GM23338 (cell line): ENCODE measurements around the gene RPS8. TPM values are rescaled to one million over a fixed set of nuclear protein-coding genes. Genes with fewer than 3 reads are reported as not detected.

Experiments
- ATAC-seq: fragments of 200-7000 bp; cut with Tn5 transposase; 3 replicates; pipeline ENCODE4 v1.9.1; 2020
- DNase-seq: peaks from one replicate; pipeline ENCODE4 v3.0.0-alpha.2; 2015; ENCODE audit warnings: low spot score
- H2AFZ ChIP-seq: fragments of 200-600 bp; sonication (generic); 2 replicates; pipeline ENCODE4 v1.8.0; 2016; ENCODE audit warnings: antibody characterized with exemption, mild to moderate bottlenecking, moderate library complexity
- H3F3A ChIP-seq: fragments of 200-600 bp; sonication (generic); replicated peaks from 2 replicates; pipeline ENCODE4 v1.8.0; 2017; ENCODE audit warnings: antibody characterized with exemption, mixed run types, low read depth
- H3K27ac ChIP-seq: fragments of 200-600 bp; sonication (generic); 2 replicates; pipeline ENCODE4 v1.6.1; 2016; ENCODE audit warnings: low read depth
- H3K27me3 ChIP-seq: fragments of 200-600 bp; sonication (generic); 2 replicates; pipeline ENCODE4 v1.8.0; 2016; ENCODE audit warnings: mild to moderate bottlenecking, mixed run types, moderate library complexity; ENCODE audit not compliant: insufficient read depth
- H3K36me3 ChIP-seq: fragments of 200-600 bp; sonication (generic); 2 replicates; pipeline ENCODE4 v1.8.0; 2016; ENCODE audit warnings: mild to moderate bottlenecking; ENCODE audit not compliant: insufficient read depth
- H3K4me1 ChIP-seq: fragments of 200-600 bp; sonication (generic); 2 replicates; pipeline ENCODE4 v1.8.0; 2016; ENCODE audit warnings: mild to moderate bottlenecking, moderate library complexity; ENCODE audit not compliant: insufficient read depth
- H3K4me2 ChIP-seq: fragments of 200-600 bp; sonication (generic); 2 replicates; pipeline ENCODE4 v1.7.1; 2017; ENCODE audit warnings: mixed run types
- H3K4me3 ChIP-seq: fragments of 200-600 bp; sonication (generic); 2 replicates; pipeline ENCODE4 v1.6.1; 2016; ENCODE audit warnings: mixed run types
- H3K79me2 ChIP-seq: fragments of 200-600 bp; sonication (generic); replicated peaks from 2 replicates; pipeline ENCODE4 v1.8.0; 2017; ENCODE audit warnings: mild to moderate bottlenecking; ENCODE audit not compliant: insufficient read depth
- H3K9me2 ChIP-seq: fragments of 200-600 bp; sonication (generic); 2 replicates; pipeline ENCODE4 v1.8.0; 2017; ENCODE audit not compliant: insufficient read depth
- H4K20me1 ChIP-seq: fragments of 200-600 bp; sonication (generic); replicated peaks from 2 replicates; pipeline ENCODE4 v1.8.0; 2017; ENCODE audit warnings: mild to moderate bottlenecking; ENCODE audit not compliant: insufficient read depth
- H3K27ac Mint-ChIP-seq: 2 replicates; pipeline ENCODE4 v1.8.0; 2020; ENCODE audit warnings: inconsistent platforms, mild to moderate bottlenecking, moderate library complexity, mixed read lengths
- H3K27me3 Mint-ChIP-seq: 3 replicates; pipeline ENCODE4 v1.8.0; 2022; ENCODE audit warnings: low read depth, mild to moderate bottlenecking, moderate library complexity, mixed read lengths, inconsistent platforms; ENCODE audit not compliant: insufficient read depth, poor library complexity
- H3K36me3 Mint-ChIP-seq: 3 replicates; pipeline ENCODE4 v1.8.0; 2021; ENCODE audit warnings: low read depth, mild to moderate bottlenecking, inconsistent platforms, moderate library complexity, mixed read lengths
- H3K4me1 Mint-ChIP-seq: 3 replicates; pipeline ENCODE4 v1.8.0; 2020; ENCODE audit warnings: mild to moderate bottlenecking, inconsistent platforms, mixed read lengths
- H3K4me3 Mint-ChIP-seq: 3 replicates; pipeline ENCODE4 v1.8.0; 2021; ENCODE audit warnings: moderate library complexity, mild to moderate bottlenecking, inconsistent platforms, mixed read lengths
- H3K9me3 Mint-ChIP-seq: 3 replicates; pipeline ENCODE4 v1.8.0; 2020; ENCODE audit warnings: moderate library complexity, mild to moderate bottlenecking, inconsistent platforms, mixed read lengths
- CREB1 ChIP-seq: fragments of 250-450 bp; sonication (Bioruptor Pico); IDR thresholded peaks from 2 replicates; pipeline ENCODE4 v1.5.0; 2020; ENCODE audit warnings: low read depth, mild to moderate bottlenecking, moderate library complexity
- EZH2 ChIP-seq: fragments of 200-600 bp; sonication (generic); IDR thresholded peaks from one replicate; pipeline ENCODE4 v1.8.0; 2017; ENCODE audit warnings: antibody characterized with exemption, mild to moderate bottlenecking, low read depth; ENCODE audit not compliant: unreplicated experiment
- EZH2phosphoT487 ChIP-seq: fragments of 200-600 bp; sonication (generic); IDR thresholded peaks from one replicate; pipeline ENCODE4 v1.8.1; 2018; ENCODE audit warnings: antibody characterized with exemption; ENCODE audit not compliant: unreplicated experiment
- JUNB ChIP-seq: IDR thresholded peaks from one replicate; pipeline ENCODE4 v1.6.1; 2016; ENCODE audit warnings: antibody characterized with exemption; ENCODE audit not compliant: unreplicated experiment
- NANOG ChIP-seq: IDR thresholded peaks from 2 replicates; pipeline ENCODE4 v1.6.1; 2016; ENCODE audit warnings: antibody characterized with exemption, borderline replicate concordance
- POLR2AphosphoS5 ChIP-seq: IDR thresholded peaks from 2 replicates; pipeline ENCODE4 v1.6.1; 2016; ENCODE audit warnings: antibody characterized with exemption, low read depth
- STAT1 ChIP-seq: IDR thresholded peaks from one replicate; pipeline ENCODE4 v1.6.1; 2016; ENCODE audit warnings: antibody characterized with exemption; ENCODE audit not compliant: unreplicated experiment
- ZNF114 ChIP-seq: fragments of 250-450 bp; sonication (Bioruptor Pico); IDR thresholded peaks from 2 replicates; pipeline ENCODE4 v1.5.0; 2020; ENCODE audit warnings: mild to moderate bottlenecking, moderate library complexity
- ZNF331 ChIP-seq: fragments of 250-450 bp; sonication (Bioruptor Pico); IDR thresholded peaks from 2 replicates; pipeline ENCODE4 v1.5.0; 2020; ENCODE audit warnings: low read depth, mild to moderate bottlenecking, moderate library complexity
- long read RNA-seq: library from polyadenylated mRNA; unstranded; transcript quantifications from one replicate; pipeline ENCODE4 v2.0.0, GENCODE V29; 2020; ENCODE audit not compliant: unreplicated experiment
- polyA plus RNA-seq: library from polyadenylated mRNA; unstranded; fragments of >200 nt; fragmentation: Nextera tagmentation; extraction: Ambion mirVana; gene quantifications from 2 replicates; pipeline ENCODE4 v1.2.1, GENCODE V29; 2016
- total RNA-seq: library from RNA; depleted of rRNA; stranded (reverse); fragments of >200 nt; shearing (Covaris generic); gene quantifications from 2 replicates; pipeline ENCODE4 v1.2.3, GENCODE V29; 2014; rRNA removed
- TF ChIP-seq, protein P1 (sequence below): IDR thresholded peaks from one replicate; pipeline ENCODE4 v1.6.1; 2018; ENCODE audit warnings: antibody characterized with exemption; ENCODE audit not compliant: unreplicated experiment
- TF ChIP-seq, protein P2 (sequence below): fragments of 250-450 bp; sonication (Bioruptor Pico); IDR thresholded peaks from 2 replicates; pipeline ENCODE4 v1.5.0; 2020; ENCODE audit warnings: mild to moderate bottlenecking, moderate library complexity
- TF ChIP-seq, protein P3 (sequence below): IDR thresholded peaks from 2 replicates; pipeline ENCODE4 v1.6.1; 2016; ENCODE audit warnings: antibody characterized with exemption

RPS8 gene
- total RNA-seq: 1,756 and 2,098 TPM in 2 replicates
- polyA plus RNA-seq: 2,427 and 2,738 TPM in 2 replicates
- long read RNA-seq, transcript RPS8-207 (5 exons, 1,115 nt): minor isoform, 100 of 1,317 reads
- long read RNA-seq, transcript RPS8-202 (6 exons, 881 nt): major isoform, 530 of 1,317 reads
- long read RNA-seq, partial matches to known transcripts: 651 of 1,317 reads
- long read RNA-seq, other reads (novel, unspliced or antisense): 28 of 1,317 reads

DNA sequence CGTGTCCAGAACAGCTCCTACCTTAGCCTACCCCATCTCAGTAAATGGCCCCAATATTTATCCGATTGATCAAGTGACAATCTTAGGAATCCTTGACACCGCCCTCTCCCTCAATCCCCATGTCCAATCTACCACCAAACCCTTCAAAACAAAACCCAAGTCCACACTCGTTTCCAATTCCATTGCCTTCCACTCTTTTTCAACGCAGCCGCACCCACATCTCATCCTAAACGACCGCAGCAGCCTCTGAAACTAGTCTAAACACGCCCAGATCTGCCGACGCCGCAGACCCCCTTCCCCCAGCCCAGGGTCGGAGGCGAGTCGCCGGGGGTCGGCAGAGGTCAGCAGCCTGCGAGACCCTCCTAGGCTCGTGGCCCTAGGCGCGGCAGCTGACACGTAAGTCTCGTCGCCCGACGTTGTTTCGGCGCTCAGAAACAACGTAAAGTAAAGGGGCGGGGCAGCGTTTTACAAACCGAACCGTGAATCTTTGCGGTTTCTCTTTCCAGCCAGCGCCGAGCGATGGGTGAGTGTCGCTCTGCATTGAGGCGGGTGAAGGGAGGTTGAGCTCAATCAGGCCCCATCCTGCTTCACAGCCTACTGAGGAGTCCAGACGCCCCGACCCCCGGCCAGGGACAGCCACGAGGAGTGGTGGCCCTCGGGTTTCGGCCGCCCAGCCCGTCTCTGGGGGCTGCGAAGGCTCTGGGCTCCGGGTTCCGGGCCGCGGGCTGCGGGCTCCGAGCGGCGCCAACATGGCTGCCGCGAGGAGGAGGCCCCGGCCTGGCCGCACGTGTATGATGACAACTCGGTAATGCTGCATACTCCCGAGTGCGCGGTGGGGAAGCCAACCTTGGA lies at the start of gene RPS8:
RPS8 (plus strand) TSS at position 463 of the 852 bp plus-strand sequence; CDS start at position 520, 57 bp downstream.
- Histone ChIP-seq H3K4me2 (peak within 1 kb of the TSS; percentile 100), H2AFZ (peak within 1 kb of the TSS; percentile 9), H4K20me1 (peaks cover 35% of the 10 kb centered on the region), H3F3A (peaks cover 52% of the 10 kb centered on the region), H3K9me2 (no peaks in the 10 kb centered on the region), H3K79me2 (peaks cover 43% of the 10 kb centered on the region), H3K27ac (peak within 1 kb of the TSS; percentile 90), H3K4me1 (peaks cover 15% of the 10 kb centered on the region), H3K27me3 (no peaks in the 10 kb centered on the region), H3K4me3 (peak within 1 kb of the TSS; percentile 99), H3K36me3 (peaks cover 37% of the 10 kb centered on the region)
- peaks cover 47% of the 10 kb centered on the region for H3K36me3 Mint-ChIP-seq
- H3K4me1 Mint-ChIP-seq: peaks cover 20% of the 10 kb centered on the region
- peaks cover 25% of the 10 kb centered on the region for H3K27me3 Mint-ChIP-seq
- H3K4me3 Mint-ChIP-seq: peak within 1 kb of the TSS; percentile 87
- peak; percentile 85 for ATAC-seq
- no peaks in the 10 kb centered on the region; the same call in 2 of the 3 replicates for H3K9me3 Mint-ChIP-seq
- peak within 1 kb of the TSS; percentile 98 for H3K27ac Mint-ChIP-seq
- peak; percentile 99 for DNase-seq
- TF ChIP-seq CREB1 (CRISPR knock-in tag) (peak; percentile 99), EZH2phosphoT487 (no peak), POLR2AphosphoS5 (peak; percentile 99), ZNF114 (CRISPR knock-in tag) (no peak), EZH2 (no peak), ZNF331 (no peak), JUNB (no peak), NANOG (no peak), STAT1 (no peak)
- TF ChIP-seq, protein P1, sequence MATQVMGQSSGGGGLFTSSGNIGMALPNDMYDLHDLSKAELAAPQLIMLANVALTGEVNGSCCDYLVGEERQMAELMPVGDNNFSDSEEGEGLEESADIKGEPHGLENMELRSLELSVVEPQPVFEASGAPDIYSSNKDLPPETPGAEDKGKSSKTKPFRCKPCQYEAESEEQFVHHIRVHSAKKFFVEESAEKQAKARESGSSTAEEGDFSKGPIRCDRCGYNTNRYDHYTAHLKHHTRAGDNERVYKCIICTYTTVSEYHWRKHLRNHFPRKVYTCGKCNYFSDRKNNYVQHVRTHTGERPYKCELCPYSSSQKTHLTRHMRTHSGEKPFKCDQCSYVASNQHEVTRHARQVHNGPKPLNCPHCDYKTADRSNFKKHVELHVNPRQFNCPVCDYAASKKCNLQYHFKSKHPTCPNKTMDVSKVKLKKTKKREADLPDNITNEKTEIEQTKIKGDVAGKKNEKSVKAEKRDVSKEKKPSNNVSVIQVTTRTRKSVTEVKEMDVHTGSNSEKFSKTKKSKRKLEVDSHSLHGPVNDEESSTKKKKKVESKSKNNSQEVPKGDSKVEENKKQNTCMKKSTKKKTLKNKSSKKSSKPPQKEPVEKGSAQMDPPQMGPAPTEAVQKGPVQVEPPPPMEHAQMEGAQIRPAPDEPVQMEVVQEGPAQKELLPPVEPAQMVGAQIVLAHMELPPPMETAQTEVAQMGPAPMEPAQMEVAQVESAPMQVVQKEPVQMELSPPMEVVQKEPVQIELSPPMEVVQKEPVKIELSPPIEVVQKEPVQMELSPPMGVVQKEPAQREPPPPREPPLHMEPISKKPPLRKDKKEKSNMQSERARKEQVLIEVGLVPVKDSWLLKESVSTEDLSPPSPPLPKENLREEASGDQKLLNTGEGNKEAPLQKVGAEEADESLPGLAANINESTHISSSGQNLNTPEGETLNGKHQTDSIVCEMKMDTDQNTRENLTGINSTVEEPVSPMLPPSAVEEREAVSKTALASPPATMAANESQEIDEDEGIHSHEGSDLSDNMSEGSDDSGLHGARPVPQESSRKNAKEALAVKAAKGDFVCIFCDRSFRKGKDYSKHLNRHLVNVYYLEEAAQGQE: peak; percentile 19
- TF ChIP-seq, protein P2, sequence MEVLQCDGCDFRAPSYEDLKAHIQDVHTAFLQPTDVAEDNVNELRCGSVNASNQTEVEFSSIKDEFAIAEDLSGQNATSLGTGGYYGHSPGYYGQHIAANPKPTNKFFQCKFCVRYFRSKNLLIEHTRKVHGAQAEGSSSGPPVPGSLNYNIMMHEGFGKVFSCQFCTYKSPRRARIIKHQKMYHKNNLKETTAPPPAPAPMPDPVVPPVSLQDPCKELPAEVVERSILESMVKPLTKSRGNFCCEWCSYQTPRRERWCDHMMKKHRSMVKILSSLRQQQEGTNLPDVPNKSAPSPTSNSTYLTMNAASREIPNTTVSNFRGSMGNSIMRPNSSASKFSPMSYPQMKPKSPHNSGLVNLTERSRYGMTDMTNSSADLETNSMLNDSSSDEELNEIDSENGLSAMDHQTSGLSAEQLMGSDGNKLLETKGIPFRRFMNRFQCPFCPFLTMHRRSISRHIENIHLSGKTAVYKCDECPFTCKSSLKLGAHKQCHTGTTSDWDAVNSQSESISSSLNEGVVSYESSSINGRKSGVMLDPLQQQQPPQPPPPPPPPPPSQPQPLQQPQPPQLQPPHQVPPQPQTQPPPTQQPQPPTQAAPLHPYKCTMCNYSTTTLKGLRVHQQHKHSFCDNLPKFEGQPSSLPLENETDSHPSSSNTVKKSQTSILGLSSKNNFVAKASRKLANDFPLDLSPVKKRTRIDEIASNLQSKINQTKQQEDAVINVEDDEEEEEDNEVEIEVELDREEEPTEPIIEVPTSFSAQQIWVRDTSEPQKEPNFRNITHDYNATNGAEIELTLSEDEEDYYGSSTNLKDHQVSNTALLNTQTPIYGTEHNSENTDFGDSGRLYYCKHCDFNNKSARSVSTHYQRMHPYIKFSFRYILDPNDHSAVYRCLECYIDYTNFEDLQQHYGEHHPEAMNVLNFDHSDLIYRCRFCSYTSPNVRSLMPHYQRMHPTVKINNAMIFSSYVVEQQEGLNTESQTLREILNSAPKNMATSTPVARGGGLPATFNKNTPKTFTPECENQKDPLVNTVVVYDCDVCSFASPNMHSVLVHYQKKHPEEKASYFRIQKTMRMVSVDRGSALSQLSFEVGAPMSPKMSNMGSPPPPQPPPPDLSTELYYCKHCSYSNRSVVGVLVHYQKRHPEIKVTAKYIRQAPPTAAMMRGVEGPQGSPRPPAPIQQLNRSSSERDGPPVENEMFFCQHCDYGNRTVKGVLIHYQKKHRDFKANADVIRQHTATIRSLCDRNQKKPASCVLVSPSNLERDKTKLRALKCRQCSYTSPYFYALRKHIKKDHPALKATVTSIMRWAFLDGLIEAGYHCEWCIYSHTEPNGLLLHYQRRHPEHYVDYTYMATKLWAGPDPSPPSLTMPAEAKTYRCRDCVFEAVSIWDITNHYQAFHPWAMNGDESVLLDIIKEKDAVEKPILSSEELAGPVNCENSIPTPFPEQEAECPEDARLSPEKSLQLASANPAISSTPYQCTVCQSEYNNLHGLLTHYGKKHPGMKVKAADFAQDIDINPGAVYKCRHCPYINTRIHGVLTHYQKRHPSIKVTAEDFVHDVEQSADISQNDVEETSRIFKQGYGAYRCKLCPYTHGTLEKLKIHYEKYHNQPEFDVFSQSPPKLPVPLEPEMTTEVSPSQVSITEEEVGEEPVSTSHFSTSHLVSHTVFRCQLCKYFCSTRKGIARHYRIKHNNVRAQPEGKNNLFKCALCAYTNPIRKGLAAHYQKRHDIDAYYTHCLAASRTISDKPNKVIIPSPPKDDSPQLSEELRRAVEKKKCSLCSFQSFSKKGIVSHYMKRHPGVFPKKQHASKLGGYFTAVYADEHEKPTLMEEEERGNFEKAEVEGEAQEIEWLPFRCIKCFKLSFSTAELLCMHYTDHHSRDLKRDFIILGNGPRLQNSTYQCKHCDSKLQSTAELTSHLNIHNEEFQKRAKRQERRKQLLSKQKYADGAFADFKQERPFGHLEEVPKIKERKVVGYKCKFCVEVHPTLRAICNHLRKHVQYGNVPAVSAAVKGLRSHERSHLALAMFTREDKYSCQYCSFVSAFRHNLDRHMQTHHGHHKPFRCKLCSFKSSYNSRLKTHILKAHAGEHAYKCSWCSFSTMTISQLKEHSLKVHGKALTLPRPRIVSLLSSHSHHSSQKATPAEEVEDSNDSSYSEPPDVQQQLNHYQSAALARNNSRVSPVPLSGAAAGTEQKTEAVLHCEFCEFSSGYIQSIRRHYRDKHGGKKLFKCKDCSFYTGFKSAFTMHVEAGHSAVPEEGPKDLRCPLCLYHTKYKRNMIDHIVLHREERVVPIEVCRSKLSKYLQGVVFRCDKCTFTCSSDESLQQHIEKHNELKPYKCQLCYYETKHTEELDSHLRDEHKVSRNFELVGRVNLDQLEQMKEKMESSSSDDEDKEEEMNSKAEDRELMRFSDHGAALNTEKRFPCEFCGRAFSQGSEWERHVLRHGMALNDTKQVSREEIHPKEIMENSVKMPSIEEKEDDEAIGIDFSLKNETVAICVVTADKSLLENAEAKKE: no peak
- TF ChIP-seq, protein P3, sequence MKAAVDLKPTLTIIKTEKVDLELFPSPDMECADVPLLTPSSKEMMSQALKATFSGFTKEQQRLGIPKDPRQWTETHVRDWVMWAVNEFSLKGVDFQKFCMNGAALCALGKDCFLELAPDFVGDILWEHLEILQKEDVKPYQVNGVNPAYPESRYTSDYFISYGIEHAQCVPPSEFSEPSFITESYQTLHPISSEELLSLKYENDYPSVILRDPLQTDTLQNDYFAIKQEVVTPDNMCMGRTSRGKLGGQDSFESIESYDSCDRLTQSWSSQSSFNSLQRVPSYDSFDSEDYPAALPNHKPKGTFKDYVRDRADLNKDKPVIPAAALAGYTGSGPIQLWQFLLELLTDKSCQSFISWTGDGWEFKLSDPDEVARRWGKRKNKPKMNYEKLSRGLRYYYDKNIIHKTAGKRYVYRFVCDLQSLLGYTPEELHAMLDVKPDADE: peak; percentile 68
